Gastroesophageal sphincter (tissue), 3 donors: ENCODE data around the gene UNC5A.

Source experiments
- CTCF ChIP-seq, 4 experiments: fragments of 200-600 bp in 2 of 4; fragments of 450-650 bp in 2 of 4; sonication (generic) in 1 of 4; IDR thresholded peaks; one replicate each; pipeline ENCODE4 v1.5.1; 2017 to 2019; ENCODE audit warnings: antibody characterized with exemption in 4 of 4, mild to moderate bottlenecking in 2 of 4, moderate library complexity in 2 of 4
- POLR2AphosphoS5 ChIP-seq: sonication (generic); formaldehyde crosslinking; IDR thresholded peaks from one replicate; pipeline ENCODE4 v1.6.1; 2017; ENCODE audit warnings: antibody characterized with exemption

- no peak for TF ChIP-seq CTCF (IDR thresholded peaks at IDR 0.05)
- no peak for TF ChIP-seq POLR2AphosphoS5
These were observed 8.2 kb downstream of the UNC5A start for GRCh38 chr5:176818391-176819098.
